Fibroblast of mammary gland (primary cell): ENCODE measurements around the gene RPTOR.

Experiments used
- DNase-seq: peaks from one replicate; pipeline ENCODE4 v3.0.0-alpha.2; 2010; ENCODE audit warnings: low read depth
- H3K4me3 ChIP-seq: 2 replicates; pipeline ENCODE4 v1.5.1; 2011; ENCODE audit warnings: low read depth, mild to moderate bottlenecking, low read length, moderate library complexity; ENCODE audit not compliant: control insufficient read depth
- CTCF ChIP-seq: conservative IDR thresholded peaks from 2 replicates; pipeline ENCODE4 v1.5.1; 2011; ENCODE audit warnings: low read depth, low read length, inconsistent platforms; ENCODE audit not compliant: control insufficient read depth, insufficient read depth

The RPTOR gene

DNA sequence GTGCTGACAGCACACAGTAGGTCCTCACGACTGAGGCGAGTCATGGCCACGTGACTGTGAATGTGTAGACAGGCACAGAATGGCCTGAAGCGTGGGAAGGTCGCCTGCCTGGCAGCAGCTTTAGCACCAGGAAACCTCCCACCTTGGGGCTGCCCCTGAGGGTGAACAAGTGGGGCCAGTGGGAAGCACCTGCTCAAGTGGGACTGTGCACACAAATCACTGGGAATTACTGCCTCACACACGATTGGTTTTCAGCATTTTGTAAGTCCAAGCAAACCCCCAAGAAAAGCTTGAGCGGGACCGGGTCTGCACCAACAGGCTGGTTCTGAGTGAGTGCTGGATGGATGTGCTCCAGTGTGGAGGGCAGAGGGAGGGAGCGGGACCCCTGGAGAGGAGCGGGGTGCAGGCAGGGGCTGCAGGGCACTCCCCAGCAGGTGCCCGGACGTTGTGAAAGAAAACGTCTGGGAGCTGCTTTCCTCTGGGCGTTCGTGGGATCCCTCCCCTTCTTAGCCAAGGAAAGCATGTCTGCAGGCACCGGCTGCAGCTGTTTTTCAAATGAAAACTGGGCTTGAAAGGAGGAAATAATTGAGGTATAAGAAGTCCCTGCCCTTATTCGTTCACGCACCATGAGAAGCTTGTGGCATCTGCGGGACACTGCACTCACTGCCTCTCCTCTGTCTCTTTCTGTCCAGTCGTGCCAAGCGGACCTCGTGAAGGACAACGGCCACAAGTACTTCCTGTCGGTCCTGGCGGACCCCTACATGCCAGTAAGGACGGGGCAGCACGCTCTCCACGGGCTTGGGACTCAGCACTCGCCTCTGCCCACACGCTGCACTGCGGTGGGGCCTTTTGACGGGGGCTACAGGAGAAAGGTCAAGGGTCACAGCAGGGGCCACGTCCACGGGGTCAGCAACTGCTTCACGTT is 335.3 kb downstream of the RPTOR start:
- no peak for TF ChIP-seq CTCF
- DNase-seq: no peak
- no peak overlapping the region for H3K4me3 ChIP-seq

DNA sequence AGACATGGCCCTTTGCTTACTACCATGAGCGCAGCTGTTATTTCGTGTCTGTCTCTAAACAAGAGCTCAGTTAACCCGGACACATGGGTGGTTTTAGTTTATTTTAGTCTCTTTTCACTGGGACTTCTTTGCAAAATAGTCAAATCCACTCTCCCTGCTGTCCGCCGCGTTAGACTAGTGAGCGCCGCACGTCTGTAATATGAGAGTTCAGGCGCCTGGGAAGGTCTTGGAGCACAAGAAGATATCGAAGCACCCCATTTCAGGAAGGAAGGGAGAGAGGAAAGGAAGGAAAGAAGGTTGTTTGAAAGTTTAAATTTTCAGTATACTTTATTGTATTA is 336.0 kb downstream of the RPTOR start:
- TF ChIP-seq CTCF: no peak
- DNase-seq: no peak
- no peak overlapping the region for H3K4me3 ChIP-seq

- no peak for TF ChIP-seq CTCF
- no peak overlapping the region for H3K4me3 ChIP-seq
- DNase-seq: no peak
Observed at GRCh38 chr17:80881306-80881705, 336.7 kb downstream of the RPTOR start.

GRCh38 chr17:80882323-80882722 is 337.7 kb downstream of the RPTOR start:
- TF ChIP-seq CTCF: no peak
- no peak overlapping the region for H3K4me3 ChIP-seq
- no peak for DNase-seq

DNA sequence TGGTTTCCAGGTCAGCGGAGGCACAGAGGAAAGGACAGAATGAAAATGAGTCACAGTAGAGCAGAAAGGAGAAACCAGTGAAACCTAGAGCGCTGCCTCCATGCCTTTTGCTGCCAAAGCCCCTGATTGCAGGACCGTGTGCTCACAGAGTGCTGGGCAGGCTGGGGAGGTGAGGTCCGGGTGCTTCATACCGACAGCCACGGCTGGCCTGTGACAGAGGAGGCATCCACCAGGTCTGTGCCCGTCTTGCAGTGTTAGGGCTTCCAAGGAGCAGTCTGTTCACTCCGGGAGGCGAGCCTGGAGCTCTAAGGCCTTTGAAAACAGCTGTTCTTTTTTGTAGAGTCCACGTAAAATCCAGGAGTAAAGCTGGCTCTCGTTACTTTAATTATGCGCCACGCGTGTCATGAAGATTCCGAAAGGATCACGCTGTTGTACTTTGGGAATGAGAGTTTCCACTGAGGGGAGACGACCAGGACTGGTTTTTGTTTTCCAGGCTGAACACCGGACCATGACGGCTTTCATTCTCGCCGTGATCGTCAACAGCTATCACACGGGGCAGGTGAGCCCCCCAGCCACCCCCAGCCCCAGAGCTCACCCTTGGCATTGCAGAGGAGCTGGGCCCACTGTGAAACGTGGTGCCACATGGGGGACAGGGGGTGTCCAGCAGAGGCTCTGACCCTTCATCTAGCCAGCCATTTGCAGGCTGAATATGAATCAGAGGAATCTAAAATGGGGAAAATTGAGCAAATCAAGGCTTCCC is 338.5 kb downstream of the RPTOR start:
- no peak overlapping the region for H3K4me3 ChIP-seq
- DNase-seq: no peak
- TF ChIP-seq CTCF: no peak

DNA sequence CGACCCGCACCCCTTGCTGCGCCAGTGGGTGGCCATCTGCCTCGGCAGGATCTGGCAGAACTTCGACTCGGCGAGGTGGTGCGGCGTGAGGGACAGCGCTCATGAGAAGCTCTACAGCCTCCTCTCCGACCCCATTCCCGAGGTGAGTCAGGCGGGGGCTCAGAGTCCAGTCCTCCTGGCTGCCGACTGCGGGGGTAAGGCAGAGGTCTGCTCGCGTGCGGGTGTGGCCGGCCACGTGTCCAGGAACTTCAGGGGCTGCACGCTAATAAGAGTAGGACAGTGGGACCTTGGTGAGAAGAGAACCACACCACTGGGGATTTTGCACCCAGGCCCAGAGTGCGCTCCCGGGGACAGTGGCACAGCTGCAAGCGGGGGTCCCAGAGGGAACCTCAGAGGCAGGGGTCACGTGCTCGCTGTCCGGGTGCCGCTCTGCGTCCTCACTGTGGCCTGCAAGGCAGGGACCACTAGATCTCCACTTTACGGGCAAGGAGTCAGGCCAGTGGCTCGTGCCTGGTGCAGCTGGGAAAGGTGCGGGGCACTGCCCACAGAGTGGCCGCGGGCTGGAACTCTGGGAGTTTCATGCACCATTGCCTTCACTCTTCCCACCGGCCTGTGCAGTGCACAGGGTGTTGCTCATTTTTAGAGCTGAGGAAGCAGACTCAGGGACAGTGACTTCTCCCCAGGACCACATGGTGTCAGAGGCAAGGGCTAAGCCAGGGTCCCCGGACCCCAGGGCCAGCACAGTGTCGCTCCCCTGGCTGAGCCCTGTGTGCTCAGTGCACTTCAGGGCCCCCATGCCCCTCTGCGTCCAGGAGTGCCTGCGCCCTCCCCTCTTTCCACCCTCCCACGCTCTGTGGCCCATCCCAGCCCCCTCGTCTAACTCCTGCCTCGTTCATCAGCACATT is 339.4 kb downstream of the RPTOR start:
- no peak overlapping the region for H3K4me3 ChIP-seq
- DNase-seq: no peak
- TF ChIP-seq CTCF: no peak
